IMR-90 (cell line): Measurements from ENCODE around the gene CDHR2. TPM values are rescaled to one million over a fixed set of nuclear protein-coding genes. Genes with fewer than 3 reads are reported as not detected.

ENCODE experiments used
- ATAC-seq: fragments of 200-7000 bp; cut with Tn5 transposase; 2 replicates; pipeline ENCODE4 v1.9.1; 2020; ENCODE audit warnings: low read depth, mild to moderate bottlenecking, moderate library complexity
- BruUV-seq: library from RNA; stranded (reverse); fragments of 400-500 nt; replicated peaks from 2 replicates; lab custom pipeline; 2021; lab: Mats Ljungman, UMichigan
- CTCF ChIA-PET: fragments of 300-600 bp; formaldehyde crosslinking; extraction: SDS; loops from one replicate; lab custom pipeline; 2021; ENCODE audit warnings: antibody characterized with exemption; lab: Yijun Ruan, JAX
- POLR2A ChIA-PET: fragments of 300-600 bp; sonication (Branson Sonifier 250); formaldehyde crosslinking; loops from one replicate; lab custom pipeline; 2022; ENCODE audit warnings: antibody characterized with exemption; ENCODE audit not compliant: unreplicated experiment; lab: Charles Lee
- DNase-seq: peaks from one replicate; pipeline ENCODE4 v3.0.0; 2013
- H2AFZ ChIP-seq: replicated peaks from 2 replicates; pipeline ENCODE3; 2013; ENCODE audit warnings: low read length, mild to moderate bottlenecking; ENCODE audit not compliant: poor library complexity
- H2AK5ac ChIP-seq: 2 replicates; pipeline ENCODE4 v1.6.1; 2013; ENCODE audit warnings: low read depth, low read length, inconsistent platforms
- H2AK9ac ChIP-seq: replicated peaks from 2 replicates; pipeline ENCODE3; 2013; ENCODE audit warnings: mild to moderate bottlenecking, low read depth, low read length, moderate library complexity; ENCODE audit not compliant: poor library complexity
- H2BK120ac ChIP-seq: 2 replicates; pipeline ENCODE4 v1.6.1; 2013; ENCODE audit warnings: low read depth, low read length, inconsistent platforms
- H2BK15ac ChIP-seq: 3 replicates; pipeline ENCODE4 v1.6.1; 2013; ENCODE audit warnings: low read depth, low read length, inconsistent platforms
- H2BK20ac ChIP-seq: 2 replicates; pipeline ENCODE4 v1.6.1; 2013; ENCODE audit warnings: low read depth, mild to moderate bottlenecking, inconsistent platforms, low read length, moderate library complexity
- H2BK5ac ChIP-seq: 2 replicates; pipeline ENCODE4 v1.6.1; 2013; ENCODE audit warnings: mild to moderate bottlenecking, low read depth, low read length, inconsistent platforms; ENCODE audit not compliant: poor library complexity, severe bottlenecking
- H3K14ac ChIP-seq: replicated peaks from 2 replicates; pipeline ENCODE4 v1.6.1; 2013; ENCODE audit warnings: low read depth, low read length, inconsistent platforms
- H3K18ac ChIP-seq: 2 replicates; pipeline ENCODE4 v1.6.1; 2013; ENCODE audit warnings: low read depth, low read length, control low read depth
- H3K23ac ChIP-seq: 2 replicates; pipeline ENCODE4 v1.6.1; 2013; ENCODE audit warnings: low read depth, low read length, inconsistent platforms
- H3K27ac ChIP-seq: 2 replicates; pipeline ENCODE4 v1.5.1; 2013; ENCODE audit warnings: mild to moderate bottlenecking, control low read depth, low read length; ENCODE audit not compliant: insufficient read depth
- H3K27me3 ChIP-seq: 2 replicates; pipeline ENCODE4 v1.6.1; 2013; ENCODE audit warnings: low read length; ENCODE audit not compliant: control insufficient read depth, insufficient read depth
- H3K36me3 ChIP-seq: 2 replicates; pipeline ENCODE4 v1.6.1; 2013; ENCODE audit warnings: low read length, mixed read lengths; ENCODE audit not compliant: control insufficient read depth, insufficient read depth
- H3K4ac ChIP-seq: 2 replicates; pipeline ENCODE4 v1.6.1; 2013; ENCODE audit warnings: low read depth, low read length, inconsistent platforms
- H3K4me1 ChIP-seq: 2 replicates; pipeline ENCODE4 v1.6.1; 2013; ENCODE audit warnings: low read length, mixed read lengths; ENCODE audit not compliant: control insufficient read depth, insufficient read depth
- H3K4me2 ChIP-seq: 2 replicates; pipeline ENCODE4 v1.6.1; 2013; ENCODE audit warnings: low read depth, mild to moderate bottlenecking, control low read depth, low read length, moderate library complexity
- H3K4me3 ChIP-seq: 2 replicates; pipeline ENCODE4 v1.5.1; 2013; ENCODE audit warnings: low read depth, mild to moderate bottlenecking, control low read depth, low read length, moderate library complexity; ENCODE audit not compliant: insufficient read depth
- H3K56ac ChIP-seq: 2 replicates; pipeline ENCODE4 v1.6.1; 2013; ENCODE audit warnings: low read length, inconsistent platforms; ENCODE audit not compliant: insufficient read depth; ENCODE audit errors: extremely low read depth
- H3K79me1 ChIP-seq, 2 experiments: 2 replicates each; pipeline ENCODE4 v1.6.1; 2013; ENCODE audit warnings: low read length in 2 of 2, inconsistent platforms in 1 of 2, low read depth in 1 of 2
- H3K9ac ChIP-seq: 2 replicates; pipeline ENCODE4 v1.6.1; 2013; ENCODE audit warnings: low read depth, low read length, control low read depth
- H3K9me1 ChIP-seq: 2 replicates; pipeline ENCODE4 v1.6.1; 2013; ENCODE audit warnings: low read length, inconsistent platforms; ENCODE audit not compliant: insufficient read depth
- H3K9me3 ChIP-seq: 2 replicates; pipeline ENCODE4 v1.6.1; 2013; ENCODE audit warnings: low read length; ENCODE audit not compliant: control insufficient read depth, insufficient read depth
- H4K20me1 ChIP-seq: 2 replicates; pipeline ENCODE4 v1.6.1; 2013; ENCODE audit warnings: low read length, inconsistent platforms; ENCODE audit not compliant: insufficient read depth
- H4K5ac ChIP-seq: 2 replicates; pipeline ENCODE4 v1.6.1; 2013; ENCODE audit warnings: mild to moderate bottlenecking, low read depth, low read length, control low read depth
- H4K8ac ChIP-seq, 2 experiments: 2 replicates each; pipeline ENCODE4 v1.6.1; 2013; ENCODE audit warnings: low read depth in 2 of 2, low read length in 2 of 2, control low read depth in 1 of 2, inconsistent platforms in 1 of 2
- H4K91ac ChIP-seq: 2 replicates; pipeline ENCODE4 v1.6.1; 2013; ENCODE audit warnings: low read depth, low read length, inconsistent platforms; ENCODE audit not compliant: insufficient read depth
- BHLHE40 ChIP-seq: fragments of 150-350 bp; IDR thresholded peaks from 2 replicates; pipeline ENCODE4 v1.6.1; 2016; ENCODE audit warnings: mild to moderate bottlenecking, low read depth, low read length
- CEBPB ChIP-seq: IDR thresholded peaks from 2 replicates; pipeline ENCODE4 v1.6.1; 2012; ENCODE audit warnings: low read depth, low read length, improper control_type of control experiment
- CHD1 ChIP-seq: IDR thresholded peaks from 2 replicates; pipeline ENCODE4 v1.6.1; 2012; ENCODE audit warnings: low read depth, low read length, improper control_type of control experiment
- CTCF ChIP-seq: conservative IDR thresholded peaks from 2 replicates; pipeline ENCODE4 v1.5.1; 2012; ENCODE audit warnings: mild to moderate bottlenecking, low read depth, low read length, improper control_type of control experiment
- ELK1 ChIP-seq: fragments of 150-350 bp; IDR thresholded peaks from 2 replicates; pipeline ENCODE4 v1.6.1; 2016; ENCODE audit warnings: low read depth, mild to moderate bottlenecking, low read length, moderate library complexity, borderline replicate concordance
- MAFK ChIP-seq: IDR thresholded peaks from 2 replicates; pipeline ENCODE4 v1.6.1; 2012; ENCODE audit warnings: low read depth, low read length, improper control_type of control experiment
- MAZ ChIP-seq: IDR thresholded peaks from 2 replicates; pipeline ENCODE4 v1.6.1; 2012; ENCODE audit warnings: low read depth, mild to moderate bottlenecking, low read length, improper control_type of control experiment, moderate library complexity, borderline replicate concordance
- MXI1 ChIP-seq: IDR thresholded peaks from 2 replicates; pipeline ENCODE4 v1.6.1; 2012; ENCODE audit warnings: low read depth, mild to moderate bottlenecking, low read length, moderate library complexity, borderline replicate concordance
- NFE2L2 ChIP-seq: fragments of 150-350 bp; IDR thresholded peaks from 2 replicates; pipeline ENCODE4 v1.6.1; 2016; ENCODE audit warnings: low read depth, mild to moderate bottlenecking, low read length
- POLR2A ChIP-seq: IDR thresholded peaks from 2 replicates; pipeline ENCODE4 v1.6.1; 2012; ENCODE audit warnings: mild to moderate bottlenecking, low read depth, low read length
- RAD21 ChIP-seq: IDR thresholded peaks from 2 replicates; pipeline ENCODE4 v1.6.1; 2012; ENCODE audit warnings: low read length, improper control_type of control experiment
- RCOR1 ChIP-seq: IDR thresholded peaks from 2 replicates; pipeline ENCODE4 v1.6.1; 2012; ENCODE audit warnings: mild to moderate bottlenecking, low read length, improper control_type of control experiment; ENCODE audit not compliant: insufficient replicate concordance
- RFX5 ChIP-seq: IDR thresholded peaks from 2 replicates; pipeline ENCODE4 v1.8.0; 2012; ENCODE audit warnings: low read depth, mild to moderate bottlenecking, low read length, moderate library complexity
- USF2 ChIP-seq: fragments of 150-350 bp; IDR thresholded peaks from 2 replicates; pipeline ENCODE4 v1.6.1; 2017; ENCODE audit warnings: mild to moderate bottlenecking, antibody characterized with exemption, low read length, low read depth
- dilution Hi-C: fragments of 300-500 bp; cut with HindIII; formaldehyde crosslinking; loops from one replicate; pipeline ENCODE4 v1.14.3; 2018; ENCODE audit warnings: low sequenced_read_pairs; ENCODE audit not compliant: unreplicated experiment
- in situ Hi-C: fragments of 300-500 bp; cut with MboI; formaldehyde crosslinking; loops from 3 replicates; pipeline ENCODE4 v1.14.3; 2019; ENCODE audit warnings: low sequenced_read_pairs, inconsistent platforms, mixed read lengths
- intact Hi-C: fragments of 100-400 bp; cut with micrococcal nuclease; formaldehyde crosslinking; loops from 2 replicates; pipeline ENCODE4 v1.10.0; 2022
- polyA plus RNA-seq, 3 experiments: library from polyadenylated mRNA; depleted of rRNA; stranded (reverse); fragments of >200 nt; gene quantifications; 2 replicates each; pipeline ENCODE4 v1.2.3, GENCODE V29; 2012; ENCODE audit warnings: low replicate concordance in 1 of 3
- total RNA-seq: library from RNA; depleted of rRNA; stranded (reverse); fragments of >200 nt; gene quantifications from 2 replicates; pipeline ENCODE4 v1.2.3, GENCODE V29; 2012

Gene CDHR2
- total and polyA plus RNA-seq, 2 of the 4 experiments (the other 2 are of a cell fraction) = not detected

GRCh38 chr5:176588297-176588696 is 39.2 kb downstream of the CDHR2 start:
- Histone ChIP-seq H3K14ac (no peak overlapping the region), H3K4me2 (no peak overlapping the region), H2BK120ac (no peak overlapping the region), H2AK5ac (no peak overlapping the region), H3K36me3 (no peaks in the 10 kb centered on the region), H3K27ac (no peak overlapping the region), H3K4me3 (no peak overlapping the region), H3K4ac (no peak overlapping the region), H2BK15ac (no peak overlapping the region), H4K5ac (no peak overlapping the region), H2AK9ac (no peak overlapping the region), H4K20me1 (no peaks in the 10 kb centered on the region), H3K4me1 (no peaks in the 10 kb centered on the region), H3K9ac (no peak overlapping the region), H3K56ac (no peak overlapping the region), H2BK5ac (peak overlapping the region; percentile 78), H2AFZ (no peak overlapping the region), H2BK20ac (no peak overlapping the region), H3K18ac (no peak overlapping the region), H3K23ac (no peak overlapping the region), H3K27me3 (no peaks in the 10 kb centered on the region; the same call in 1 of the 2 replicates), H3K9me1 (peaks cover 6% of the 10 kb centered on the region), H3K79me1 (no peaks in the 10 kb centered on the region), H4K91ac (no peak overlapping the region), H4K8ac (no peak overlapping the region), H3K9me3 (peaks cover 9% of the 10 kb centered on the region; the same call in 1 of the 2 replicates)
- no peak for TF ChIP-seq MAZ
- no peak for TF ChIP-seq RCOR1
- TF ChIP-seq BHLHE40 = no peak
- no peak for TF ChIP-seq CHD1
- TF ChIP-seq CEBPB = no peak
- TF ChIP-seq RAD21 = no peak
- TF ChIP-seq ELK1 = no peak
- no peak for TF ChIP-seq RFX5
- TF ChIP-seq NFE2L2 = no peak
- no peak for TF ChIP-seq CTCF
- TF ChIP-seq MXI1 = no peak
- no peak for TF ChIP-seq MAFK
- no peak for TF ChIP-seq USF2
- TF ChIP-seq POLR2A = no peak
- DNase-seq (no peak), ATAC-seq (no peak)
- in situ Hi-C loops (no loop called here), intact Hi-C loops (no loop called here), dilution Hi-C loops (no loop called here)
- ChIA-PET CTCF (interaction anchor here (0.9 kb wide), 1 partner anchor 11 kb away, joined by 3 read pairs; no protein-coding TSS in a partner anchor), POLR2A (no interaction called here)
- no TSS peak for BruUV-seq
